Fibroblast of upper back skin (primary cell): ENCODE measurements around the gene KLHDC7B.
"Not testable (repeated sequence)": the region's sequence is repeated elsewhere in the genome, so short reads cannot be mapped to it uniquely, and the experiment has no call there.

Experiments used
- DNase-seq: peaks from one replicate; pipeline ENCODE4 v3.0.0-alpha.2; 2013

The KLHDC7B gene

GRCh38 chr22:50517495-50518260 lies 28.0 kb upstream of the KLHDC7B start:
- DNase-seq: no peak

GRCh38 chr22:50518606-50519005 lies 27.1 kb upstream of the KLHDC7B start:
- no peak for DNase-seq

- DNase-seq: no peak
Measured at GRCh38 chr22:50519151-50519550, 26.5 kb upstream of the KLHDC7B start.

- not testable (repeated sequence) for DNase-seq
Measured at GRCh38 chr22:50520184-50520583, 25.5 kb upstream of the KLHDC7B start.

GRCh38 chr22:50520826-50521453 lies 24.8 kb upstream of the KLHDC7B start:
- no peak for DNase-seq

GRCh38 chr22:50521710-50522109 lies 24.0 kb upstream of the KLHDC7B start:
- DNase-seq: no peak

GRCh38 chr22:50522208-50522805 lies 23.4 kb upstream of the KLHDC7B start:
- no peak for DNase-seq

- no peak for DNase-seq
Measured at GRCh38 chr22:50522806-50523438, 22.8 kb upstream of the KLHDC7B start.

GRCh38 chr22:50523458-50523805 lies 22.3 kb upstream of the KLHDC7B start:
- no peak for DNase-seq

- DNase-seq: no peak
Measured at GRCh38 chr22:50523806-50524675, 21.7 kb upstream of the KLHDC7B start.

GRCh38 chr22:50524676-50525103 lies 21.0 kb upstream of the KLHDC7B start:
- DNase-seq: no peak

GRCh38 chr22:50525104-50525857 lies 20.4 kb upstream of the KLHDC7B start, which contains the start of gene SCO2:
Gene SCO2, minus strand, starts transcription at chr22:50525598. Its CDS starts 1,187 bp downstream, at chr22:50524411.
- DNase-seq: peak; percentile 97

GRCh38 chr22:50525858-50526107 lies 19.9 kb upstream of the KLHDC7B start:
- DNase-seq: no peak

GRCh38 chr22:50526108-50526833 lies 19.4 kb upstream of the KLHDC7B start:
- peak; percentile 72 for DNase-seq

GRCh38 chr22:50526834-50527801 lies 18.6 kb upstream of the KLHDC7B start:
- DNase-seq: no peak

- no peak for DNase-seq
Measured at GRCh38 chr22:50527921-50528681, 17.6 kb upstream of the KLHDC7B start.

- DNase-seq: no peak
Measured at GRCh38 chr22:50528682-50529415, 16.9 kb upstream of the KLHDC7B start.

GRCh38 chr22:50529416-50529896 lies 16.2 kb upstream of the KLHDC7B start:
- DNase-seq: no peak
